GM19328 (cell line): Measurements from ENCODE around the gene NOD1.

Experiments
- ATAC-seq: cut with Tn5 transposase; IDR thresholded peaks from one replicate; pipeline ENCODE4 v1.9.1; 2021; ENCODE audit warnings: mild to moderate bottlenecking, moderate library complexity; ENCODE audit not compliant: unreplicated experiment

Gene NOD1

GRCh38 chr7:30378275-30378674 lies 100.3 kb downstream of the NOD1 start:
- ATAC-seq: no peak
